Esophagus muscularis mucosa (tissue), 4 donors: Measurements from ENCODE around the gene ARHGAP4.

ENCODE experiments used
- EP300 ChIP-seq: sonication (generic); formaldehyde crosslinking; IDR thresholded peaks from one replicate; pipeline ENCODE4 v1.6.1; 2017; ENCODE audit warnings: antibody characterized with exemption
- POLR2A ChIP-seq: fragments of 450-650 bp; IDR thresholded peaks from one replicate; pipeline ENCODE4 v1.6.1; 2017; ENCODE audit warnings: antibody characterized with exemption, moderate library complexity, mild to moderate bottlenecking, low read depth
- POLR2AphosphoS5 ChIP-seq, 2 donors: sonication (generic); formaldehyde crosslinking; IDR thresholded peaks; one replicate each; pipeline ENCODE4 v1.6.1; 2017; ENCODE audit warnings: antibody characterized with exemption in 2 of 2
- TF ChIP-seq, protein P1 (sequence below), 3 experiments: fragments of 200-600 bp in 2 of 3; fragments of 450-650 bp in 1 of 3; sonication (generic) in 2 of 3; IDR thresholded peaks; one replicate each; pipeline ENCODE4 v1.5.1; 2017 to 2019; ENCODE audit warnings: antibody characterized with exemption in 3 of 3, mild to moderate bottlenecking in 2 of 3, moderate library complexity in 1 of 3

DNA sequence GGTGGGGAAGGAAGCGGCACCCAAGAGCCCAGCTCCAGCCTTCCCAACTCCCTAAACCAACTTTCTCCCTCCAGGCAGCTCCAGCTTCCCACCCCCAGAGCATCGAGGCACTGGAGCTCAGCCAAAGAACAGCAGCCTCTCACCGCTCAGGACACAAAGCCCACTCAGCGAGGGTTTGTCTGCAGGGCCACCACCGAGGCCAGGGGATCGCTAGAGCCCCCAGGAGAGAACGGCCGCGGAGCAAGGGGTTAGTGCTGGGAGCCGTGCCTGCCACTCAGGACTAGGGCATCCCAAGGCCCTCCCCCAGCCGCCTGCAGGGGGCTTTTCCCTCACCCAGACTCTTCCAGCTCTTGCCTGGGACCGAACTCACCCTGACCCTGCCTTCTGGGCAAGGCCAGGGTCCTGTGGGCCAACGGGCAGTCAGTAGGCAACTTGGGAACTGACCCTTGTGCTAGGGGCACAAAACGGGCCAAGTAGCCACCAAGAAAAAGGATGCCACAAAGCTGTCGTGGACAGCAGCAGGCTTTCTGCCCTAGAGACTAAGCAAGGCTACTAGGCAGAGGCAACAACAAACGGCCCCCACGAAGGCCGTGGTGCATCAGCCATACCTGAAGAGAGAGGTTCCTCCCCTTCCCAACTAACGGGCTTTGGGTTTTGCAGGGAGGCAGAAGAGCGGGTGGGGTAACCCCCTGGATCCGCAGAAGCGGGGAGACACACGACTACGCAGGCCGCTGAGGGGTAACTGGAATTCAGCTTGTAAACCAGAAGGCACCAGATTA, 43.2 kb upstream of the ARHGAP4 start:
- no peak for TF ChIP-seq POLR2AphosphoS5 (IDR thresholded peaks at IDR 0.05)
- no peak for TF ChIP-seq POLR2A
- TF ChIP-seq, protein P1, sequence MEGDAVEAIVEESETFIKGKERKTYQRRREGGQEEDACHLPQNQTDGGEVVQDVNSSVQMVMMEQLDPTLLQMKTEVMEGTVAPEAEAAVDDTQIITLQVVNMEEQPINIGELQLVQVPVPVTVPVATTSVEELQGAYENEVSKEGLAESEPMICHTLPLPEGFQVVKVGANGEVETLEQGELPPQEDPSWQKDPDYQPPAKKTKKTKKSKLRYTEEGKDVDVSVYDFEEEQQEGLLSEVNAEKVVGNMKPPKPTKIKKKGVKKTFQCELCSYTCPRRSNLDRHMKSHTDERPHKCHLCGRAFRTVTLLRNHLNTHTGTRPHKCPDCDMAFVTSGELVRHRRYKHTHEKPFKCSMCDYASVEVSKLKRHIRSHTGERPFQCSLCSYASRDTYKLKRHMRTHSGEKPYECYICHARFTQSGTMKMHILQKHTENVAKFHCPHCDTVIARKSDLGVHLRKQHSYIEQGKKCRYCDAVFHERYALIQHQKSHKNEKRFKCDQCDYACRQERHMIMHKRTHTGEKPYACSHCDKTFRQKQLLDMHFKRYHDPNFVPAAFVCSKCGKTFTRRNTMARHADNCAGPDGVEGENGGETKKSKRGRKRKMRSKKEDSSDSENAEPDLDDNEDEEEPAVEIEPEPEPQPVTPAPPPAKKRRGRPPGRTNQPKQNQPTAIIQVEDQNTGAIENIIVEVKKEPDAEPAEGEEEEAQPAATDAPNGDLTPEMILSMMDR (IDR thresholded peaks at IDR 0.05), result no peak
- TF ChIP-seq EP300, result no peak
